H1 (cell line): ENCODE measurements around the gene CNTN5.

Source experiments
- ATF3 ChIP-seq: IDR thresholded peaks from 2 replicates; pipeline ENCODE4 v1.6.1; 2011; ENCODE audit warnings: low read depth, mild to moderate bottlenecking, low read length; ENCODE audit not compliant: insufficient read depth
- CBX8 ChIP-seq: fragments of 300-800, 300-1000 bp; sonication (generic); IDR thresholded peaks from 2 replicates; pipeline ENCODE4 v1.7.1; 2016; ENCODE audit warnings: low read depth, low read length, borderline replicate concordance
- CHD2 ChIP-seq: IDR thresholded peaks from 2 replicates; pipeline ENCODE4 v1.6.1; 2012; ENCODE audit warnings: low read length, improper control_type of control experiment
- CTCF ChIP-seq, 3 experiments: IDR thresholded peaks; 1 replicate in 2 of 3; 2 replicates in 1 of 3; pipeline versions ENCODE4 v1.5.1 to v1.6.1; 2011; ENCODE audit warnings: low read length in 3 of 3, mild to moderate bottlenecking in 3 of 3, inconsistent platforms in 2 of 3, low read depth in 1 of 3, moderate library complexity in 1 of 3; ENCODE audit not compliant: insufficient read depth in 1 of 3; ENCODE audit errors: control extremely low read depth in 1 of 3
- MAFK ChIP-seq: IDR thresholded peaks from 2 replicates; pipeline ENCODE4 v1.6.1; 2012; ENCODE audit warnings: low read depth, mild to moderate bottlenecking, improper control_type of control experiment, low read length
- PHF8 ChIP-seq: fragments of 200-600 bp; sonication (generic); conservative IDR thresholded peaks from 2 replicates; pipeline ENCODE4 v1.7.1; 2012; ENCODE audit warnings: low read depth, mild to moderate bottlenecking, inconsistent platforms, low read length, moderate library complexity
- POLR2A ChIP-seq, 2 experiments: IDR thresholded peaks; 1 replicate in 1 of 2; 2 replicates in 1 of 2; pipeline ENCODE4 v1.6.1; 2011; ENCODE audit warnings: low read depth in 2 of 2, low read length in 2 of 2, mild to moderate bottlenecking in 2 of 2; ENCODE audit errors: control extremely low read depth in 1 of 2
- RFX5 ChIP-seq: IDR thresholded peaks from 2 replicates; pipeline ENCODE4 v1.6.1; 2011; ENCODE audit warnings: low read depth, low read length, improper control_type of control experiment, borderline replicate concordance
- USF2 ChIP-seq: IDR thresholded peaks from 2 replicates; pipeline ENCODE4 v1.6.1; 2011; ENCODE audit warnings: low read length, improper control_type of control experiment

- TF ChIP-seq CBX8 (no peak), CTCF (IDR thresholded peaks at IDR 0.05; ENCODE audit: control extremely low read depth in 1 of 3, insufficient read depth in 1 of 3, low read depth in 1 of 3, low read length in 3 of 3) (no peak), USF2 (no peak), PHF8 (no peak), MAFK (no peak), RFX5 (no peak), CHD2 (no peak), ATF3 (no peak), POLR2A (IDR thresholded peaks at IDR 0.05; ENCODE audit: control extremely low read depth in 1 of 2, low read depth in 2 of 2, low read length in 2 of 2) (no peak)
These were observed 673.3 kb downstream of the CNTN5 start for GRCh38 chr11:99693941-99694492.
